Measurements from ENCODE around the gene KCNK1.

KCNK1 gene

GRCh38 chr1:233599542-233600073, 14.3 kb upstream of the KCNK1 start:
- no peaks in the 10 kb centered on the region for H3K9me3 ChIP-seq (ENCODE audit: insufficient read depth, low read length)
- H3K36me3 ChIP-seq (replicated peaks; ENCODE audit: low read depth, low read length), result no peaks in the 10 kb centered on the region
- H3K4me1 ChIP-seq (ENCODE audit: low read length), result 0 out of 2 replicates have a peak, but pooled peaks cover 3% of the 10 kb centered on the region
- no peak overlapping the region for H3K9ac ChIP-seq (ENCODE audit: low read length)
- peak overlapping the region; percentile 19 for H3K4me2 ChIP-seq (ENCODE audit: low read length)
- no peak overlapping the region for H3K4me3 ChIP-seq (ENCODE audit: low read length)
- no peak overlapping the region for H2AFZ ChIP-seq (ENCODE audit: low read depth, low read length)
- H3K27ac ChIP-seq (ENCODE audit: low read length), result no peak overlapping the region
- H3K27me3 ChIP-seq (ENCODE audit: low read depth, low read length), result 0 out of 2 replicates have a peak, but pooled peaks cover 6% of the 10 kb centered on the region
- TF ChIP-seq CTCF (IDR thresholded peaks at IDR 0.05; ENCODE audit: low read depth, low read length), result no peak
- no peak for TF ChIP-seq EZH2phosphoT487 (IDR thresholded peaks at IDR 0.05; ENCODE audit: low read depth)
- H4K20me1 ChIP-seq (ENCODE audit: insufficient read depth, low read length), result no peaks in the 10 kb centered on the region
- no peaks in the 10 kb centered on the region for H3K79me2 ChIP-seq (ENCODE audit: low read length)

GRCh38 chr1:233600488-233600887, 13.4 kb upstream of the KCNK1 start:
- 0 out of 2 replicates have a peak, but pooled peaks cover 6% of the 10 kb centered on the region for H3K27me3 ChIP-seq (ENCODE audit: low read depth, low read length)
- H3K9ac ChIP-seq (ENCODE audit: low read length), result no peak overlapping the region
- TF ChIP-seq CTCF (IDR thresholded peaks at IDR 0.05; ENCODE audit: low read depth, low read length) (no peak), EZH2phosphoT487 (IDR thresholded peaks at IDR 0.05; ENCODE audit: low read depth) (no peak)
- H3K4me3 ChIP-seq (ENCODE audit: low read length), result no peak overlapping the region
- no peak overlapping the region for H3K4me2 ChIP-seq (ENCODE audit: low read length)
- no peaks in the 10 kb centered on the region for H3K36me3 ChIP-seq (replicated peaks; ENCODE audit: low read depth, low read length)
- H4K20me1 ChIP-seq (ENCODE audit: insufficient read depth, low read length), result no peaks in the 10 kb centered on the region
- H3K79me2 ChIP-seq (ENCODE audit: low read length), result no peaks in the 10 kb centered on the region
- H2AFZ ChIP-seq (ENCODE audit: low read depth, low read length), result no peak overlapping the region
- no peaks in the 10 kb centered on the region for H3K9me3 ChIP-seq (ENCODE audit: insufficient read depth, low read length)
- H3K27ac ChIP-seq (ENCODE audit: low read length), result no peak overlapping the region
- 0 out of 2 replicates have a peak, but pooled peaks cover 3% of the 10 kb centered on the region for H3K4me1 ChIP-seq (ENCODE audit: low read length)

- no peaks in the 10 kb centered on the region for H4K20me1 ChIP-seq (ENCODE audit: insufficient read depth, low read length)
- no peaks in the 10 kb centered on the region for H3K36me3 ChIP-seq (replicated peaks; ENCODE audit: low read depth, low read length)
- no peaks in the 10 kb centered on the region for H3K79me2 ChIP-seq (ENCODE audit: low read length)
- H2AFZ ChIP-seq (ENCODE audit: low read depth, low read length), result no peak overlapping the region
- H3K9ac ChIP-seq (ENCODE audit: low read length), result no peak overlapping the region
- H3K4me1 ChIP-seq (ENCODE audit: low read length), result peaks cover 11% of the 10 kb centered on the region
- TF ChIP-seq CTCF (IDR thresholded peaks at IDR 0.05; ENCODE audit: low read depth, low read length) (no peak), EZH2phosphoT487 (IDR thresholded peaks at IDR 0.05; ENCODE audit: low read depth) (no peak)
- no peak overlapping the region for H3K4me3 ChIP-seq (ENCODE audit: low read length)
- H3K27me3 ChIP-seq (ENCODE audit: low read depth, low read length), result 0 out of 2 replicates have a peak, but pooled peaks cover 6% of the 10 kb centered on the region
- H3K9me3 ChIP-seq (ENCODE audit: insufficient read depth, low read length), result no peaks in the 10 kb centered on the region
- no peak overlapping the region for H3K27ac ChIP-seq (ENCODE audit: low read length)
- H3K4me2 ChIP-seq (ENCODE audit: low read length), result no peak overlapping the region
Measured at GRCh38 chr1:233603478-233603877, 10.4 kb upstream of the KCNK1 start.

GRCh38 chr1:233605205-233605604, 8.7 kb upstream of the KCNK1 start:
- H3K4me3 ChIP-seq (ENCODE audit: low read length), result no peak overlapping the region
- no peak overlapping the region for H3K27ac ChIP-seq (ENCODE audit: low read length)
- no peak overlapping the region for H2AFZ ChIP-seq (ENCODE audit: low read depth, low read length)
- no peaks in the 10 kb centered on the region for H4K20me1 ChIP-seq (ENCODE audit: insufficient read depth, low read length)
- H3K36me3 ChIP-seq (replicated peaks; ENCODE audit: low read depth, low read length), result no peaks in the 10 kb centered on the region
- TF ChIP-seq CTCF (IDR thresholded peaks at IDR 0.05; ENCODE audit: low read depth, low read length) (no peak), EZH2phosphoT487 (IDR thresholded peaks at IDR 0.05; ENCODE audit: low read depth) (no peak)
- H3K9me3 ChIP-seq (ENCODE audit: insufficient read depth, low read length), result no peaks in the 10 kb centered on the region
- 0 out of 2 replicates have a peak, but pooled peaks cover 2% of the 10 kb centered on the region for H3K27me3 ChIP-seq (ENCODE audit: low read depth, low read length)
- H3K4me1 ChIP-seq (ENCODE audit: low read length), result peaks cover 7% of the 10 kb centered on the region
- H3K4me2 ChIP-seq (ENCODE audit: low read length), result no peak overlapping the region
- no peaks in the 10 kb centered on the region for H3K79me2 ChIP-seq (ENCODE audit: low read length)
- H3K9ac ChIP-seq (ENCODE audit: low read length), result no peak overlapping the region

Measured in OCI-LY3 (cell line).